Neutrophil (primary cell): Measurements from ENCODE around the gene RARG.

Source experiments
- H3K27ac ChIP-seq: fragments of 200-600 bp; sonication (generic); 2 replicates; pipeline ENCODE4 v1.5.1; 2016; ENCODE audit warnings: mild to moderate bottlenecking, moderate library complexity
- H3K27me3 ChIP-seq: fragments of 200-600 bp; sonication (generic); 2 replicates; pipeline ENCODE4 v1.6.0; 2016; ENCODE audit warnings: mild to moderate bottlenecking
- H3K36me3 ChIP-seq: fragments of 200-600 bp; sonication (generic); 2 replicates; pipeline ENCODE4 v1.5.1; 2017
- H3K4me1 ChIP-seq, 2 experiments: fragments of 200-600 bp in 1 of 2; sonication (generic) in 1 of 2; 1 replicate in 1 of 2; 2 replicates in 1 of 2; pipeline versions ENCODE4 v1.5.1 to v1.6.1; 2013 to 2016; ENCODE audit warnings: low read depth in 1 of 2, low read length in 1 of 2, mild to moderate bottlenecking in 1 of 2, moderate library complexity in 1 of 2; ENCODE audit not compliant: control insufficient read depth in 1 of 2, insufficient read depth in 1 of 2
- H3K4me3 ChIP-seq, 2 experiments: fragments of 200-600 bp in 1 of 2; sonication (generic) in 1 of 2; 1 replicate in 1 of 2; 2 replicates in 1 of 2; pipeline ENCODE4 v1.5.1; 2013 to 2016; ENCODE audit warnings: low read depth in 1 of 2, low read length in 1 of 2, mild to moderate bottlenecking in 1 of 2, moderate library complexity in 1 of 2
- H3K9me3 ChIP-seq: fragments of 200-600 bp; sonication (generic); 2 replicates; pipeline ENCODE4 v1.5.1; 2016
- TF ChIP-seq, protein P1 (sequence below): fragments of 200-600 bp; sonication (generic); IDR thresholded peaks from 2 replicates; pipeline ENCODE4 v1.5.1; 2016; ENCODE audit warnings: antibody characterized with exemption

The RARG gene

DNA sequence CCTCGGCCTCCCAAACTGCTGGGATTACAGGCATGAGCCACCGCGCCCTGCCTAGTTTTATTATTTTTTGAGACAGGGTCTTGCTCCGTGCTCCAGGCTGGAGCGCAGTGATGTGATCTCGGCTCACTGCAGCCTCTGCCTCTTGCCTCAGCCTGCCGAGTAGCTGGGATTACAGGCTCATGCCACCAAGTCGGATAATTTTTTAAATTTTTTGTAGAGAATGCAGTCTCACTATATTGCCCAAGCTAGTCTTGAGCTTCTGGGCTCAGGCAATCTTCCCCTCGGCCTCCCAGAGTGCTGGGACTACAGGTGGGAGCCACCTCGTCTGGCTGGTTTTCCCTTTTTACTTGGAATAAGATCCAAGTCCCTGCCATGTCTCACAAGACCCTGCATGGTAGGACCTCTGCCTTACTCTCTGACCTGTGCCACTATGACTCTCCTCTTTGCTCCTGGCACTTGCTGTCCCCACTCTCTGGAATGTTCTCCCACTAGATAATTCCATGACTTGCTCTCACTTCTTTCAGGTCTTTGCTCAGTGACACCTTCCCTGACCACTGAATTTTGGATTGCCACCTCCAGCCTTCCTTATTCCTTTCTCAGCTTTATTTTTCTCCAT lies 7.7 kb upstream of the RARG start:
- no peaks in the 10 kb centered on the region for H3K9me3 ChIP-seq
- peaks cover 61% of the 10 kb centered on the region for H3K27me3 ChIP-seq
- TF ChIP-seq, protein P1, sequence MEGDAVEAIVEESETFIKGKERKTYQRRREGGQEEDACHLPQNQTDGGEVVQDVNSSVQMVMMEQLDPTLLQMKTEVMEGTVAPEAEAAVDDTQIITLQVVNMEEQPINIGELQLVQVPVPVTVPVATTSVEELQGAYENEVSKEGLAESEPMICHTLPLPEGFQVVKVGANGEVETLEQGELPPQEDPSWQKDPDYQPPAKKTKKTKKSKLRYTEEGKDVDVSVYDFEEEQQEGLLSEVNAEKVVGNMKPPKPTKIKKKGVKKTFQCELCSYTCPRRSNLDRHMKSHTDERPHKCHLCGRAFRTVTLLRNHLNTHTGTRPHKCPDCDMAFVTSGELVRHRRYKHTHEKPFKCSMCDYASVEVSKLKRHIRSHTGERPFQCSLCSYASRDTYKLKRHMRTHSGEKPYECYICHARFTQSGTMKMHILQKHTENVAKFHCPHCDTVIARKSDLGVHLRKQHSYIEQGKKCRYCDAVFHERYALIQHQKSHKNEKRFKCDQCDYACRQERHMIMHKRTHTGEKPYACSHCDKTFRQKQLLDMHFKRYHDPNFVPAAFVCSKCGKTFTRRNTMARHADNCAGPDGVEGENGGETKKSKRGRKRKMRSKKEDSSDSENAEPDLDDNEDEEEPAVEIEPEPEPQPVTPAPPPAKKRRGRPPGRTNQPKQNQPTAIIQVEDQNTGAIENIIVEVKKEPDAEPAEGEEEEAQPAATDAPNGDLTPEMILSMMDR = no peak
- no peaks in the 10 kb centered on the region for H3K36me3 ChIP-seq
- peaks cover 6 to 10% of the 10 kb centered on the region in 2 experiments for H3K4me1 ChIP-seq
- no peak overlapping the region for H3K27ac ChIP-seq
- H3K4me3 ChIP-seq = no peak overlapping the region

DNA sequence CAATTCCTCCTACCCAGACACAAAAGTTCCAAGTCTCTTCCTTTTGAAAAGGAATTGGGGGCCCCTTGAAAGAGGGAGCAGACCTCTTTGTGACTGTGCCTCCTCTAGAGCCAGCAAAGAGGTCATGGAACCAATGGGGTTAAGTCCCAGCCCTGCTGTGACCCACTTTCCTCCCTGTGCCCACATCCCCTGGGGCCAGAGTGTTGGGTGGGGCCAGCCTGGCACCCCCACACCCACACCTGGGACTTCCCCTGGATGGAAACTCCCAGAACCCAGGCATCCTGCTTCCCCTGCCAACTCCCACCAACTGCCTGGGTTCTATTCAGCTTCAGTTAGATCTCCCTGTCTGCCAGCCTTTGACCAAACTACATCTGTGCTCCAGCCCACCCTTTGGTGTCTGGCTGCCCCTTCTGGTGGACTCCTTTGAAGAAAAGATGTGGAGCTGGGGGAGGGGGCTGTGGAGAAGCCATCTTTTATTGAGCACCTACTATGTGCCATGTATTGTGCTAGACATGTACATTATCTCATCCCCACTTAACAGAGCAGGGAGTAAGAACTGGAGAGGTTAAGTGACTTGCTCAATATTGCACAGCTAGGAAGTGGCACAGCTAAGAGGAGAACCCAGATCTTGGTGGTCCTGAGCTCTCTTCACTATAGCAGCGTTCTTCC lies 4.6 kb upstream of the RARG start:
- no peaks in the 10 kb centered on the region for H3K9me3 ChIP-seq

DNA sequence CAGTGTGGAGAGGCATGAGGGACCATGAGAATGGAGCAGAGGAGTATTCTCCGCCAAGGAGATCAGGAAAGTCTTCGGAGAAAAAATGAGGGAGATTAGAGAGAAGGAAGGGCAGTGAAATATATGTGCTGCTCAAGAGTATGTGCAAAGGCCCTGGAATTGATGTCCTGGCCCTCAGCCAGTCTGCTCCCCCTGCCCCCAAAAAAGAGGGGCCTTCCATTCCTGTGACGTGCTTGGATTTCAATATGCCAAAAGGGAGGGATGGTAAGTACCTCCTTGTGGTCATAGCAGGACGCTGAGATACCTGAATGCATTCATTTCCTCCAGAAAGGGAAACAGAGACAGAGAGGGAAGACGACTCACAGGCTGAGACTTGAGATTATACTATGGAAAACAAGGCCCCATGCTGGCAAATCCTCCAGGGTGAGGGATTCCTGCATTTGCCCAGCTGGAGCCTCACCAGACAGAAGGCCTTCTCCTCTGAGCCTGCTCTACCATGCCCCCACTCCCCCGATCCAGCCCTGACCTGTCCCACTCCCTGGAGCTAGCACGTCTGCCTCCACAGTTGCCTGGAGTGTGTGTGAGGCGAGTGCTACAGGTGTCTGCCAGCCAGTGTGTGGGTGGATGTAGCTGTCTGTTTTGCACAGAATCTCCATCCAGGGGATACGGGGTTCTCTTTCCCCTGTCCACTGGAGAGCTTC lies 3.9 kb upstream of the RARG start:
- TF ChIP-seq, protein P1 = no peak

More for the DNA sequence above, 4.6 kb upstream of the RARG start:
- Histone ChIP-seq H3K27ac (no peak overlapping the region), H3K27me3 (peaks cover 64% of the 10 kb centered on the region), H3K4me1 (peaks cover 15 to 24% of the 10 kb centered on the region in 2 experiments), H3K4me3 (no peak overlapping the region), H3K36me3 (no peaks in the 10 kb centered on the region)
- TF ChIP-seq, protein P1 = no peak

DNA sequence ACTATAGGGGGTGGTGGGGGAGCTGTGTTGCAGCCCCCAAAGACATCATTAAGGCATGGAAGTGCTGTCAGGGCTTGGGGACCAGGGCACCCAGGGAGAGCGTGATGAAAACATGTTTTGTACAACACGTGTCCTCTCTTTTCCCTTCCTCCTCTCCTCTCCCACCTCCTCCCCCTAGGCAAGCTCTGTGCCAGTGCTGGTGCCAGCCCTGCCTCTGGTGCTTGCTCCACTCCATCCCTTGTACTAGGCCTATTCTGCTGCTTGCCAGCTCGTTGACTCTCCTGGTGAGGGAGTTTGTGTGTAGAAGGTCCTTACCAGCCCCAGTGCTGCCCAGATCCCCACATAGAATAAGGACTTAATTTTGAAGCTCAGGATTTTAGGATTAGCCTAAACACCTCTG lies 3.2 kb upstream of the RARG start:
- Histone ChIP-seq H3K27ac (no peak overlapping the region), H3K27me3 (peaks cover 78% of the 10 kb centered on the region), H3K4me1 (peaks cover 11 to 16% of the 10 kb centered on the region in 2 experiments), H3K36me3 (no peaks in the 10 kb centered on the region), H3K4me3 (no peak overlapping the region), H3K9me3 (no peaks in the 10 kb centered on the region)
- TF ChIP-seq, protein P1 = no peak

More for the DNA sequence above, 3.9 kb upstream of the RARG start:
- H3K4me1 ChIP-seq = peaks cover 16 to 23% of the 10 kb centered on the region in 2 experiments
- H3K27me3 ChIP-seq = peaks cover 71% of the 10 kb centered on the region
- no peak overlapping the region for H3K4me3 ChIP-seq
- no peaks in the 10 kb centered on the region for H3K9me3 ChIP-seq
- no peaks in the 10 kb centered on the region for H3K36me3 ChIP-seq
- no peak overlapping the region for H3K27ac ChIP-seq

DNA sequence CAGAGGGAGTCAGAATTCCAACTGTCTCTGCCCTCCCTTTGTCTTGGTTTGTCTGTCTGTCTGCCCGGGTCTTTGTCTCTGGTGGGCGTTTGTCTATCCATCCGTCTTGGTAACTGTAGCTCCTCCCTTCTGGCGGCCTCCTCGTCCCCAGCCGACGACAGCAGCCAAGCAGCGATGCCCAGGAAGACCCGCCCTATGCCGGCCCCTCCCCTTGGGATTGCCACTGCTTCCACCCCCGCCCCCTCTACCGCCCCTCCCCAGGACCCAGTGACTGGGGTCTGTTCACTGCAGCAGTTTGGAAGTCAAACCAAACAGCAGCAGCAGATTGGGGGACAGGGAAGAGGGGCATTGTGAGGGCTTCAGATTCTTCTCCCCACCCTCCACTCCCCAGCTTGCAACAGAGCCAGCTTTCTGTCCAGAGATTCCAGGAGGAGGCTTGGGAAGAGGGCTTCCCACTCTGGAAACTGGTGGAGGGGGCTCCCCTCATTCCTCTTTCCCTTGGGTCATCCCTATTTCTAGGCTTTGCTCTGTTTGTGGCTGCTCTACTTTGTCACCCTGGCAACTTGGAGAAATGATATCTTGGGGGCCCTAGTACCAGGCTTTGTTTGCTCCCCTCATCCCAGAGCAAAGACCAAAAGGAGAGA lies 2.4 kb upstream of the RARG start:
- Histone ChIP-seq H3K27ac (no peak overlapping the region), H3K4me1 (peaks cover 11 to 15% of the 10 kb centered on the region in 2 experiments), H3K9me3 (no peaks in the 10 kb centered on the region), H3K36me3 (no peaks in the 10 kb centered on the region), H3K4me3 (no peak overlapping the region), H3K27me3 (peaks cover 86% of the 10 kb centered on the region)
- TF ChIP-seq, protein P1 = no peak
